Right forelimb (tissue), 1 donor: ENCODE measurements around the gene RFWD3.

Source experiments
- DNase-seq: peaks from one replicate; pipeline ENCODE4 v3.0.0-alpha.2; 2018

The RFWD3 gene

DNA sequence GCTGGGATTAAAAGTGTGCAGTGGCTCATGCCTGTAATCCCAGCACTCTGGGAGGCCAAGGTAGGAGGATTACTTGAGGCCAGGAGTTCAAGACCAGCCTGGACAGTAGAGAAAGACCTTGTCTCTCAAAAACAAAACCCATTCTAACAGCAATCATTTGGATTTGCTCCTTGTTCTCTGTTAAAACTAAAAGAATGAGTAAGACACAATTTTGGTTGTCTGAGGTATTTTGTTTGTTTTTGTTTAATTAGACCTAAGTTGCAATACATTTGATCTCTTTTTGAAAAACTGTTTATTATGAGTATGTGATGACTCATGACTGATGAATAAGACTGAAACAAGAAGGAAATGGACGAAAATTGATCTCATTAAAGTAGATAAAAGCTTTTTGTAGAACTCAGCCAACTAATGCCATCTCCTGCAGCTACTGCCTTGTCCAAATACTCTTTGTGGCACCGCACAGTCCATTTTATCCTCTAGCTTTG, 88.8 kb downstream of the RFWD3 start:
- no peak for DNase-seq

DNA sequence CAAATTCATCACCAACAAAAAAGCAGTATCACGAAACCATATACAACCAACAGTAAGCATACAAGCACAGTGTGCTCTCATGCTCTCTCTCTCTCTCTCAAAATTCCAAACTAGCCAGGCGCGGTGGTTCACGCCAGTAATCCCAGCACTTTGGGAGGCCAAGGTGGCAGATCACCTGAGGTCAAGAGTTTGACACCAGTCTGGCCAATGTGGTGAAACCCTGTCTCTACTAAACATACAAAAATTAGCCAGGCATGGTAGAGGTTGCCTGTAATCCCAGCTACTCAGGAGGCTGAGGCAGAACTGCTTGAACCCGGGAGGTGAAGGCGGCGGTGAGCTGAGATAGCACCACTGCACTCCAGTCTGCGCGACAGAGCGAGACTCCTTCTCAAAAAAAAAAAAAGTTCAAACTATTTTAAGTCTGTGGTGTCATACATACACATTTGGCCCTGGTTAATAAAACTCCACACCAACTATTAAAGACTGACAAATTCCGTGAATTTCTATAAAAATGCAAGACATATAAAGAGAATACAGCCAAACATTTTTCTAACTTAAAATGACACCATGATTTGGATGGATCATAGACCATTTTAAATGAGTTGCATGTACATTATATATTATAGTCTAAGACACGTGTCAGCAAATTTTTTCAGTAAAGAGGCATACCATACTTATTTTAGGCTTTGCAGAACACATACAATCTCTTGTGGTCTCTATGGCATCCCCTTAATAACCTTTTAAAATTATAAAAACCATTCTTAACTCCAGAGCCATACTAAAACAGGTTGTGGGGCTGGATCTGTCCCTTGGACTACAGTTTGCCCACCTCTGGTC, 90.7 kb downstream of the RFWD3 start:
- DNase-seq: no peak

- DNase-seq: no peak
These were observed 91.4 kb downstream of the RFWD3 start for GRCh38 chr16:74575175-74575806.

DNA sequence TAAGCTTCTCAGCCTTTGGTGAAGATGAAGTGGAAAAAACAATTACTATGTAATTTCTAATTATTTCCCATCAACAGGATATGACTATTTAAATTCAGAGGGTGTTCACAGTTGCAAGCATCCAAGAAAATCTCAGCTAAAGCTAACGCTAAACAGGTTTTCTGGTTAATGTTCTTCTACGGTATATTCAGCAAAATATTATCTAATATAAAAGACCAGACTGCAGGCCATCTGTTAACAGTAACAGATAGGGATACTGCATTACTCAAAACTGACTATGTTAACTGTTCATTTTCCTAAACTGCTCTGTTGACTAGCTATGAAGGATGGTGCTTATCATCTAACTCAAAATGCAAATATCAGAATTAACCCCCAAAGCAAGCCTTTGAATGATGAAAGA, 92.5 kb downstream of the RFWD3 start:
- no peak for DNase-seq

GRCh38 chr16:74573622-74574021, 93.1 kb downstream of the RFWD3 start:
- no peak for DNase-seq
